NB4 (cell line): ENCODE results near the gene CASKIN2.

ENCODE experiments used
- DNase-seq: peaks from one replicate; pipeline ENCODE4 v3.0.0; 2010; ENCODE audit warnings: low read depth
- H3K4me3 ChIP-seq: one replicate; pipeline ENCODE4 v1.5.1; 2011; ENCODE audit warnings: mild to moderate bottlenecking, low read depth, low read length, moderate library complexity
- CTCF ChIP-seq: IDR thresholded peaks from one replicate; pipeline ENCODE4 v1.5.1; 2012; ENCODE audit warnings: low read depth, low read length
- MAX ChIP-seq: IDR thresholded peaks from 2 replicates; pipeline ENCODE4 v1.6.1; 2011; ENCODE audit warnings: low read depth, low read length
- MYC ChIP-seq: IDR thresholded peaks from 2 replicates; pipeline ENCODE4 v1.6.1; 2011; ENCODE audit warnings: low read depth, low read length
- POLR2A ChIP-seq: IDR thresholded peaks from 2 replicates; pipeline ENCODE4 v1.6.1; 2011; ENCODE audit warnings: mild to moderate bottlenecking; ENCODE audit not compliant: insufficient read length; ENCODE audit errors: extremely low read depth

Gene CASKIN2

GRCh38 chr17:75525806-75526554, 10.6 kb upstream of the CASKIN2 start:
- no peak for DNase-seq
- TF ChIP-seq MYC (no peak), CTCF (no peak), POLR2A (no peak), MAX (no peak)
- peak overlapping the region; percentile 49 for H3K4me3 ChIP-seq

GRCh38 chr17:75524970-75525805, 9.9 kb upstream of the CASKIN2 start, which contains the start of gene LLGL2:
Gene LLGL2, plus strand, starts transcription at chr17:75525697. Its CDS starts 17,730 bp downstream, at chr17:75543427.
- peak within 1 kb of the TSS; percentile 49 for H3K4me3 ChIP-seq
- TF ChIP-seq MAX = peak; percentile 48
- peak; percentile 38 for TF ChIP-seq POLR2A
- TF ChIP-seq CTCF = peak; percentile 39
- 0 out of 2 replicates have a peak, but pooled peaks have one; percentile 44 for TF ChIP-seq MYC
- peak; percentile 85 for DNase-seq

GRCh38 chr17:75524269-75524969, 9.1 kb upstream of the CASKIN2 start:
- H3K4me3 ChIP-seq = no peak overlapping the region
- DNase-seq = no peak
- no peak for TF ChIP-seq MYC
- no peak for TF ChIP-seq CTCF
- TF ChIP-seq POLR2A = no peak
- no peak for TF ChIP-seq MAX

- no peak for DNase-seq
- no peak for TF ChIP-seq MYC
- TF ChIP-seq CTCF = no peak
- TF ChIP-seq POLR2A = no peak
- TF ChIP-seq MAX = no peak
- H3K4me3 ChIP-seq = no peak overlapping the region
Observed at GRCh38 chr17:75523647-75524046, 8.3 kb upstream of the CASKIN2 start.

- TF ChIP-seq MAX (no peak), CTCF (no peak), MYC (no peak), POLR2A (no peak)
- no peak overlapping the region for H3K4me3 ChIP-seq
- DNase-seq = no peak
Observed at GRCh38 chr17:75521951-75522727, 6.8 kb upstream of the CASKIN2 start.
